H1 (cell line): ENCODE results near the gene RAB3D. TPM values are rescaled to one million over a fixed set of nuclear protein-coding genes. Genes with fewer than 3 reads are reported as not detected.

ENCODE experiments used
- CTCF ChIA-PET: fragments of 300-600 bp; sonication (Branson Sonifier 250); formaldehyde crosslinking; loops from one replicate; lab custom pipeline; 2021; ENCODE audit not compliant: partially characterized antibody; lab: Charles Lee
- POLR2A ChIA-PET: fragments of 300-600 bp; sonication (Branson Sonifier 250); formaldehyde crosslinking; loops from one replicate; lab custom pipeline; 2021; ENCODE audit warnings: inconsistent platforms; ENCODE audit not compliant: partially characterized antibody; lab: Charles Lee
- DNase-seq, 2 experiments: peaks; one replicate each; pipeline versions ENCODE4 v3.0.0 to v3.0.0-alpha.2; 2010 to 2022; ENCODE audit warnings: low spot score in 2 of 2, low read depth in 1 of 2, mixed read lengths in 1 of 2
- FAIRE-seq: peaks from 2 replicates; lab custom pipeline; 2011; peaks lifted over from hg19 to GRCh38; lab: Jason Lieb, UNC
- H2AFZ ChIP-seq: 2 replicates; pipeline ENCODE4 v1.8.1; 2012; ENCODE audit warnings: low read length, inconsistent platforms
- H2AK5ac ChIP-seq: 2 replicates; pipeline ENCODE4 v1.6.1; 2013; ENCODE audit warnings: low read depth, low read length
- H2BK120ac ChIP-seq: replicated peaks from 2 replicates; pipeline ENCODE3; 2013; ENCODE audit warnings: low read depth, low read length, inconsistent platforms
- H2BK12ac ChIP-seq: 2 replicates; pipeline ENCODE4 v1.6.1; 2013; ENCODE audit warnings: low read depth, low read length
- H2BK15ac ChIP-seq: 2 replicates; pipeline ENCODE4 v1.6.1; 2013; ENCODE audit warnings: low read length
- H2BK20ac ChIP-seq: 2 replicates; pipeline ENCODE4 v1.6.1; 2013; ENCODE audit warnings: low read length
- H2BK5ac ChIP-seq: 2 replicates; pipeline ENCODE4 v1.6.1; 2013; ENCODE audit warnings: low read depth, low read length
- H3K14ac ChIP-seq: 2 replicates; pipeline ENCODE4 v1.6.1; 2013; ENCODE audit warnings: inconsistent platforms; ENCODE audit not compliant: insufficient read length
- H3K18ac ChIP-seq: 2 replicates; pipeline ENCODE4 v1.6.1; 2013; ENCODE audit warnings: low read length; ENCODE audit errors: extremely low read depth
- H3K23ac ChIP-seq: 2 replicates; pipeline ENCODE4 v1.6.1; 2013; ENCODE audit warnings: inconsistent platforms; ENCODE audit not compliant: insufficient read length
- H3K23me2 ChIP-seq: 2 replicates; pipeline ENCODE4 v1.6.1; 2013; ENCODE audit warnings: low read depth, low read length
- H3K27ac ChIP-seq: 2 replicates; pipeline ENCODE4 v1.6.1; 2011; ENCODE audit warnings: low read depth, low read length, inconsistent platforms
- H3K27me3 ChIP-seq, 4 experiments: replicated peaks in 1 of 4; 1 replicate in 1 of 4; 2 replicates in 3 of 4; pipeline versions ENCODE4 v1.6.1 to v1.8.1; 2011 to 2013; ENCODE audit warnings: low read length in 3 of 4, mild to moderate bottlenecking in 3 of 4, inconsistent platforms in 2 of 4, mixed read lengths in 2 of 4, moderate library complexity in 1 of 4; ENCODE audit not compliant: control insufficient read depth in 3 of 4, insufficient read depth in 3 of 4; ENCODE audit errors: extremely low read depth in 1 of 4
- H3K36me3 ChIP-seq, 4 experiments: 2 replicates each; pipeline versions ENCODE4 v1.6.1 to v1.8.1; 2011 to 2013; ENCODE audit warnings: mild to moderate bottlenecking in 4 of 4, low read length in 3 of 4, moderate library complexity in 2 of 4, control low read depth in 1 of 4, inconsistent platforms in 1 of 4; ENCODE audit not compliant: insufficient read depth in 4 of 4, control insufficient read depth in 2 of 4
- H3K4ac ChIP-seq: replicated peaks from 2 replicates; pipeline ENCODE3; 2013; ENCODE audit warnings: low read length, low read depth, mixed read lengths, inconsistent platforms; ENCODE audit not compliant: insufficient read length
- H3K4me1 ChIP-seq, 4 experiments: replicated peaks in 1 of 4; 1 replicate in 1 of 4; 2 replicates in 3 of 4; pipeline versions ENCODE4 v1.6.1 to v1.8.1; 2011 to 2013; ENCODE audit warnings: low read length in 3 of 4, inconsistent platforms in 2 of 4, mixed read lengths in 1 of 4; ENCODE audit not compliant: insufficient read depth in 4 of 4, control insufficient read depth in 3 of 4
- H3K4me2 ChIP-seq, 2 experiments: 2 replicates each; pipeline versions ENCODE4 v1.6.1 to v1.8.1; 2011 to 2013; ENCODE audit warnings: low read depth in 2 of 2, low read length in 2 of 2, control low read depth in 1 of 2, inconsistent platforms in 1 of 2, mild to moderate bottlenecking in 1 of 2; ENCODE audit not compliant: insufficient read depth in 1 of 2
- H3K4me3 ChIP-seq, 4 experiments: fragments of 200-600, 300-600 bp in 1 of 4; sonication (generic), shearing (Covaris generic), sonication (Bioruptor Twin) in 1 of 4; 2 replicates each; pipeline versions ENCODE4 v1.5.1 to v1.8.1; 2011 to 2016; ENCODE audit warnings: low read length in 4 of 4, low read depth in 3 of 4, control low read depth in 2 of 4, inconsistent platforms in 2 of 4, mild to moderate bottlenecking in 2 of 4, mixed read lengths in 1 of 4, moderate library complexity in 1 of 4; ENCODE audit not compliant: insufficient read depth in 2 of 4; ENCODE audit errors: extremely low read depth in 1 of 4
- H3K56ac ChIP-seq: replicated peaks from 2 replicates; pipeline ENCODE3; 2013; ENCODE audit warnings: low read depth, mild to moderate bottlenecking, mixed read lengths, low read length, inconsistent platforms; ENCODE audit not compliant: insufficient read length
- H3K79me1 ChIP-seq: 2 replicates; pipeline ENCODE4 v1.6.1; 2013; ENCODE audit warnings: low read depth, low read length, control low read depth
- H3K79me2 ChIP-seq, 2 experiments: 2 replicates each; pipeline versions ENCODE4 v1.6.1 to v1.8.1; 2012 to 2013; ENCODE audit warnings: low read length in 2 of 2, mild to moderate bottlenecking in 2 of 2, inconsistent platforms in 1 of 2; ENCODE audit not compliant: insufficient read depth in 2 of 2, control insufficient read depth in 1 of 2
- H3K9ac ChIP-seq, 4 experiments: replicated peaks in 1 of 4; 1 replicate in 1 of 4; 2 replicates in 3 of 4; pipeline versions ENCODE4 v1.6.1 to v1.8.1; 2011 to 2013; ENCODE audit warnings: low read depth in 3 of 4, low read length in 3 of 4, control low read depth in 2 of 4, mild to moderate bottlenecking in 2 of 4, moderate library complexity in 2 of 4, inconsistent platforms in 1 of 4; ENCODE audit errors: extremely low read depth in 1 of 4
- H3K9me3 ChIP-seq, 2 experiments: 2 replicates each; pipeline versions ENCODE4 v1.6.1 to v1.8.1; 2012 to 2013; ENCODE audit warnings: mild to moderate bottlenecking in 2 of 2, moderate library complexity in 2 of 2, control low read depth in 1 of 2, inconsistent platforms in 1 of 2, low read depth in 1 of 2, low read length in 1 of 2, mixed read lengths in 1 of 2; ENCODE audit not compliant: insufficient read depth in 2 of 2
- H4K20me1 ChIP-seq, 2 experiments: replicated peaks in 1 of 2; 2 replicates each; pipeline versions ENCODE3 to v1.8.1; 2011 to 2013; ENCODE audit warnings: inconsistent platforms in 2 of 2, low read length in 2 of 2, mild to moderate bottlenecking in 1 of 2; ENCODE audit not compliant: insufficient read depth in 2 of 2, control insufficient read depth in 1 of 2
- H4K5ac ChIP-seq: 2 replicates; pipeline ENCODE4 v1.6.1; 2013; ENCODE audit warnings: low read length, low read depth, mixed read lengths, inconsistent platforms; ENCODE audit not compliant: insufficient read length
- H4K8ac ChIP-seq: 2 replicates; pipeline ENCODE4 v1.8.0; 2013; ENCODE audit warnings: mild to moderate bottlenecking, moderate library complexity, low read length, inconsistent platforms; ENCODE audit not compliant: insufficient read depth; ENCODE audit errors: extremely low read depth
- H4K91ac ChIP-seq: replicated peaks from 2 replicates; pipeline ENCODE3; 2013; ENCODE audit warnings: low read length, mixed read lengths, inconsistent platforms; ENCODE audit not compliant: insufficient read length
- CREB1 ChIP-seq: IDR thresholded peaks from 2 replicates; pipeline ENCODE4 v1.6.1; 2012; ENCODE audit warnings: inconsistent platforms
- EGR1 ChIP-seq: IDR thresholded peaks from 2 replicates; pipeline ENCODE4 v1.6.1; 2011; ENCODE audit warnings: low read depth, low read length, borderline replicate concordance
- HDAC2 ChIP-seq, 2 experiments: fragments of 300-600 bp in 1 of 2; sonication (generic) in 1 of 2; IDR thresholded peaks; 2 replicates each; pipeline ENCODE4 v1.6.1; 2011 to 2012; ENCODE audit warnings: low read depth in 2 of 2, low read length in 2 of 2, mild to moderate bottlenecking in 2 of 2, moderate library complexity in 2 of 2, borderline replicate concordance in 1 of 2, inconsistent platforms in 1 of 2
- KDM4A ChIP-seq: IDR thresholded peaks from one replicate; pipeline ENCODE4 v1.7.1; 2012; ENCODE audit warnings: low read depth, mild to moderate bottlenecking, moderate library complexity, low read length, inconsistent platforms; ENCODE audit not compliant: severe bottlenecking
- KDM5A ChIP-seq: fragments of 200-600 bp; IDR thresholded peaks from 2 replicates; pipeline ENCODE4 v1.7.1; 2012; ENCODE audit warnings: mild to moderate bottlenecking, low read length, inconsistent platforms, mixed read lengths
- SIN3A ChIP-seq, 2 experiments: IDR thresholded peaks in 1 of 2; conservative IDR thresholded peaks in 1 of 2; 2 replicates each; pipeline ENCODE4 v1.6.1; 2011 to 2012; ENCODE audit warnings: low read length in 2 of 2, improper control_type of control experiment in 1 of 2, low read depth in 1 of 2, mild to moderate bottlenecking in 1 of 2
- ZNF274 ChIP-seq: IDR thresholded peaks from 2 replicates; pipeline ENCODE4 v1.7.0; 2012; ENCODE audit warnings: low read length, borderline replicate concordance; ENCODE audit errors: extremely low read depth
- WGBS, 2 experiments: shearing (Covaris generic) in 1 of 2; methylation state at CpG; one replicate each; pipeline versions ENCODE4 v1.1.6 to v1.1.7; 2013 to 2015; ENCODE audit warnings: low lambda C conversion rate in 2 of 2, mixed read lengths in 2 of 2, inconsistent platforms in 1 of 2, low coverage in 1 of 2, missing lambda C conversion rate in 1 of 2; ENCODE audit not compliant: insufficient replicate concordance in 2 of 2, insufficient coverage in 1 of 2, insufficient read length in 1 of 2; ENCODE audit errors: extremely low coverage in 1 of 2, missing lambda C conversion rate in 1 of 2; 5-methylcytosine and 5-hydroxymethylcytosine counted together
- polyA plus RNA-seq, 7 experiments: library from polyadenylated mRNA; depleted of rRNA in 3 of 7; stranded (reverse) in 5 of 7; unstranded in 2 of 7; fragments of >200 nt in 5 of 7; fragments of 200-250 nt in 2 of 7; gene quantifications; 1 replicate in 5 of 7; 2 replicates in 1 of 7; 4 replicates in 1 of 7; pipeline versions ENCODE4 v1.2.1 to v1.2.3, GENCODE V29; 2011 to 2013; ENCODE audit warnings: missing spikeins in 2 of 7, mixed read lengths in 2 of 7
- total RNA-seq: library from RNA; stranded (reverse); fragmentation: NEBNext Ultra II Directional; extraction: Animal tissue kit (Norgen Biotek cat#: 25700); gene quantifications from 2 replicates; pipeline ENCODE4 v1.2.1, GENCODE V29; 2021

The RAB3D gene
- total and polyA plus RNA-seq, 2 of the 8 experiments (the other 6 are each of a cell fraction or from before 2014, with no cell fraction given) = 17.8 to 23.8 TPM

GRCh38 chr19:11374433-11375142, 35.1 kb upstream of the RAB3D start, which contains the start of gene SWSAP1:
TSS of gene SWSAP1 (plus strand) at chr19:11374666. CDS start at chr19:11374681, 15 bp downstream.
- no peak within 1 kb of the TSS for H3K4ac ChIP-seq
- ChIA-PET POLR2A (interaction anchor here (0.6 to 5.2 kb wide), 30 partner anchors 9 to 1575 kb away, joined by 3 to 34 read pairs (median 4); partner anchors contain the start of genes CCDC159, ELAVL3, EPOR and ODAD3), CTCF (interaction anchor here (0.6 to 16.8 kb wide), 11 partner anchors 8 to 1512 kb away, joined by 3 to 197 read pairs (median 10); partner anchors contain the start of genes EPOR, ODAD3, PRKCSH and RGL3)
- no peaks in the 10 kb centered on the region; the same call in 1 of the 2 replicates for H3K79me1 ChIP-seq
- H4K8ac ChIP-seq = peak within 1 kb of the TSS; percentile 98; the same call in 1 of the 2 replicates
- H3K18ac ChIP-seq = peak within 1 kb of the TSS; percentile 97
- H2BK5ac ChIP-seq = peak within 1 kb of the TSS; percentile 95
- no peak within 1 kb of the TSS; the same call in 1 of the 2 replicates for H2BK12ac ChIP-seq
- H3K23me2 ChIP-seq = peaks cover 7% of the 10 kb centered on the region
- H2AFZ ChIP-seq = no peak within 1 kb of the TSS; the same call in 1 of the 2 replicates
- H2BK15ac ChIP-seq = peak within 1 kb of the TSS; percentile 81; the same call in 1 of the 2 replicates
- H3K4me1 ChIP-seq = peaks cover 0 to 10% (median 8%) of the 10 kb centered on the region in 4 experiments; a peak in 6 of 7 replicates
- peak within 1 kb of the TSS; percentile 47 for H4K91ac ChIP-seq
- FAIRE-seq (peak; percentile 75), DNase-seq (peak; percentile 97 to 98)
- H3K79me2 ChIP-seq = no peaks in the 10 kb centered on the region
- peak within 1 kb of the TSS; percentile 67 to 90 (median 71) for H3K4me3 ChIP-seq
- H3K23ac ChIP-seq = no peak within 1 kb of the TSS
- peak within 1 kb of the TSS; percentile 45 for H2AK5ac ChIP-seq
- no peaks in the 10 kb centered on the region for H3K27me3 ChIP-seq
- peak within 1 kb of the TSS; percentile 96 for H4K5ac ChIP-seq
- H2BK120ac ChIP-seq = no peak within 1 kb of the TSS
- H3K36me3 ChIP-seq = no peaks in the 10 kb centered on the region
- peak within 1 kb of the TSS; percentile 14 to 95 (median 90) for H3K9ac ChIP-seq
- no peak within 1 kb of the TSS for H2BK20ac ChIP-seq
- H3K9me3 ChIP-seq = no peaks in the 10 kb centered on the region
- no peak within 1 kb of the TSS for H3K14ac ChIP-seq
- H4K20me1 ChIP-seq = peaks cover 0 to 2% of the 10 kb centered on the region in 2 experiments
- peak within 1 kb of the TSS; percentile 87 for H3K56ac ChIP-seq
- peak within 1 kb of the TSS; percentile 74 to 79 for H3K4me2 ChIP-seq
- WGBS, 2 experiments = 2% methylated on average over 44 of the region's 44 CpGs; no CpG with 5 or more reads in 1 of the 2 experiments
- peak within 1 kb of the TSS; percentile 91 for H3K27ac ChIP-seq
- no peak for TF ChIP-seq ZNF274
- no peak for TF ChIP-seq KDM5A
- TF ChIP-seq SIN3A (conservative IDR thresholded peaks at IDR 0.05 in 1 of 2, IDR thresholded peaks at IDR 0.05 in 1 of 2; ENCODE audit: low read depth in 1 of 2, low read length in 2 of 2) = peak in 1 of 2 experiments; percentile 44; a peak in 1 of 4 replicates
- no peak for TF ChIP-seq HDAC2 (IDR thresholded peaks at IDR 0.05; ENCODE audit: borderline replicate concordance in 1 of 2, low read depth in 2 of 2, low read length in 2 of 2)
- no peak for TF ChIP-seq EGR1
- TF ChIP-seq CREB1 = peak; percentile 84
- peak; percentile 40 for TF ChIP-seq KDM4A
